H9 (cell line): ENCODE measurements around the gene TSPAN17. TPM values are rescaled to one million over a fixed set of nuclear protein-coding genes. Genes with fewer than 3 reads are reported as not detected.

ENCODE experiments used
- DNase-seq: peaks from one replicate; pipeline ENCODE4 v3.0.0-alpha.2; 2017
- H2AFZ ChIP-seq: one replicate; pipeline ENCODE4 v1.6.1; 2013; ENCODE audit warnings: mild to moderate bottlenecking, low read length, control low read depth, moderate library complexity
- H2AK5ac ChIP-seq: 2 replicates; pipeline ENCODE4 v1.6.1; 2013; ENCODE audit warnings: low read length, control low read depth, mixed read lengths; ENCODE audit not compliant: insufficient read length
- H2BK120ac ChIP-seq: one replicate; pipeline ENCODE4 v1.6.1; 2013; ENCODE audit warnings: low read depth, mild to moderate bottlenecking, low read length, control low read depth, inconsistent platforms; ENCODE audit not compliant: poor library complexity, severe bottlenecking
- H2BK12ac ChIP-seq: 2 replicates; pipeline ENCODE4 v1.6.1; 2013; ENCODE audit warnings: low read length, control low read depth, mixed read lengths, low read depth; ENCODE audit not compliant: insufficient read length
- H2BK15ac ChIP-seq: 2 replicates; pipeline ENCODE4 v1.6.1; 2013; ENCODE audit warnings: low read depth, low read length, control low read depth
- H2BK20ac ChIP-seq: one replicate; pipeline ENCODE4 v1.6.1; 2013; ENCODE audit warnings: low read depth, mild to moderate bottlenecking, low read length, control low read depth, inconsistent platforms; ENCODE audit not compliant: poor library complexity, severe bottlenecking
- H2BK5ac ChIP-seq: 2 replicates; pipeline ENCODE4 v1.6.1; 2013; ENCODE audit warnings: low read length, control low read depth, mixed read lengths; ENCODE audit not compliant: insufficient read length
- H3K14ac ChIP-seq: 2 replicates; pipeline ENCODE4 v1.6.1; 2013; ENCODE audit warnings: low read length, control low read depth; ENCODE audit not compliant: insufficient read depth
- H3K18ac ChIP-seq: 2 replicates; pipeline ENCODE4 v1.6.1; 2013; ENCODE audit warnings: low read depth, mild to moderate bottlenecking, mixed read lengths, low read length, control low read depth; ENCODE audit not compliant: insufficient read length
- H3K23ac ChIP-seq: 2 replicates; pipeline ENCODE4 v1.6.1; 2013; ENCODE audit warnings: low read length, control low read depth, mixed read lengths, low read depth; ENCODE audit not compliant: insufficient read length
- H3K23me2 ChIP-seq: 2 replicates; pipeline ENCODE4 v1.6.1; 2013; ENCODE audit warnings: low read depth, mild to moderate bottlenecking, mixed read lengths, low read length, control low read depth; ENCODE audit not compliant: insufficient read length, poor library complexity, severe bottlenecking
- H3K27ac ChIP-seq: 2 replicates; pipeline ENCODE4 v1.5.1; 2013; ENCODE audit warnings: low read length, control low read depth, mixed read lengths, low read depth; ENCODE audit not compliant: insufficient read length
- H3K27me3 ChIP-seq: 2 replicates; pipeline ENCODE4 v1.6.1; 2013; ENCODE audit warnings: low read length, control low read depth, inconsistent platforms; ENCODE audit not compliant: insufficient read depth
- H3K4ac ChIP-seq: 2 replicates; pipeline ENCODE4 v1.6.1; 2013; ENCODE audit warnings: low read depth, mild to moderate bottlenecking, control low read depth, inconsistent platforms, low read length, moderate library complexity
- H3K4me1 ChIP-seq: 2 replicates; pipeline ENCODE4 v1.6.1; 2013; ENCODE audit warnings: low read length, control low read depth, inconsistent platforms; ENCODE audit not compliant: insufficient read depth
- H3K4me2 ChIP-seq: 2 replicates; pipeline ENCODE4 v1.6.1; 2013; ENCODE audit warnings: low read length, control low read depth, mixed read lengths; ENCODE audit not compliant: insufficient read length, insufficient read depth
- H3K56ac ChIP-seq: 2 replicates; pipeline ENCODE4 v1.6.1; 2013; ENCODE audit warnings: low read depth, mild to moderate bottlenecking, mixed read lengths, low read length, control low read depth; ENCODE audit not compliant: insufficient read length
- H3K79me1 ChIP-seq: 2 replicates; pipeline ENCODE4 v1.6.1; 2013; ENCODE audit warnings: low read depth, mild to moderate bottlenecking, moderate library complexity, low read length, control low read depth, inconsistent platforms; ENCODE audit not compliant: insufficient read depth, poor library complexity, severe bottlenecking
- H3K79me2 ChIP-seq: 2 replicates; pipeline ENCODE4 v1.6.1; 2013; ENCODE audit warnings: low read length, control low read depth, inconsistent platforms; ENCODE audit not compliant: insufficient read depth
- H3K9ac ChIP-seq: 2 replicates; pipeline ENCODE4 v1.6.1; 2013; ENCODE audit warnings: low read length, control low read depth, mixed read lengths; ENCODE audit not compliant: insufficient read length; ENCODE audit errors: extremely low read depth
- H3K9me3 ChIP-seq: one replicate; pipeline ENCODE4 v1.6.1; 2013; ENCODE audit warnings: low read depth, low read length, inconsistent platforms; ENCODE audit not compliant: control insufficient read depth
- H3T11ph ChIP-seq: one replicate; pipeline ENCODE4 v1.6.1; 2013; ENCODE audit warnings: mild to moderate bottlenecking, low read length, control low read depth, inconsistent platforms
- H4K20me1 ChIP-seq: one replicate; pipeline ENCODE4 v1.6.1; 2013; ENCODE audit not compliant: control insufficient read depth, insufficient read length, insufficient read depth
- H4K5ac ChIP-seq: 2 replicates; pipeline ENCODE4 v1.6.1; 2013; ENCODE audit warnings: low read depth, mild to moderate bottlenecking, mixed read lengths, low read length, control low read depth; ENCODE audit not compliant: insufficient read length
- H4K8ac ChIP-seq: replicated peaks from 2 replicates; pipeline ENCODE4 v1.6.1; 2013; ENCODE audit warnings: low read length, control low read depth, mixed read lengths, low read depth; ENCODE audit not compliant: insufficient read length
- H4K91ac ChIP-seq: 2 replicates; pipeline ENCODE4 v1.6.1; 2013; ENCODE audit warnings: low read depth, mild to moderate bottlenecking, moderate library complexity, mixed read lengths, low read length, control low read depth; ENCODE audit not compliant: insufficient read length
- H3K27ac Mint-ChIP-seq, 3 experiments: 2 replicates in 2 of 3; 3 replicates in 1 of 3; pipeline ENCODE4 v1.8.0; 2020 to 2021; ENCODE audit warnings: mixed read lengths in 3 of 3, mild to moderate bottlenecking in 1 of 3, moderate library complexity in 1 of 3
- H3K27me3 Mint-ChIP-seq: 2 replicates; pipeline ENCODE4 v1.8.0; 2021; ENCODE audit warnings: low read depth, mild to moderate bottlenecking, moderate library complexity, mixed read lengths
- H3K36me3 Mint-ChIP-seq, 3 experiments: 2 replicates in 2 of 3; 3 replicates in 1 of 3; pipeline ENCODE4 v1.8.0; 2020 to 2021; ENCODE audit warnings: low read depth in 3 of 3, mixed read lengths in 3 of 3; ENCODE audit not compliant: insufficient read depth in 1 of 3
- H3K4me1 Mint-ChIP-seq, 2 experiments: 2 replicates each; pipeline ENCODE4 v1.8.0; 2020; ENCODE audit warnings: mixed read lengths in 2 of 2
- H3K4me3 Mint-ChIP-seq, 2 experiments: 2 replicates in 1 of 2; 3 replicates in 1 of 2; pipeline ENCODE4 v1.8.0; 2020 to 2021; ENCODE audit warnings: mild to moderate bottlenecking in 2 of 2, mixed read lengths in 2 of 2, moderate library complexity in 1 of 2
- H3K9me3 Mint-ChIP-seq, 2 experiments: 2 replicates in 1 of 2; 3 replicates in 1 of 2; pipeline ENCODE4 v1.8.0; 2020; ENCODE audit warnings: mild to moderate bottlenecking in 2 of 2, mixed read lengths in 2 of 2, moderate library complexity in 1 of 2
- WGBS: extraction: QIAGEN DNeasy Blood & Tissue Kit; methylation state at CpG from one replicate; pipeline ENCODE4 v1.1.7; 2013; ENCODE audit warnings: missing lambda C conversion rate, low lambda C conversion rate, mixed read lengths; ENCODE audit not compliant: insufficient read length; ENCODE audit errors: extremely low coverage; 5-methylcytosine and 5-hydroxymethylcytosine counted together
- total RNA-seq: library from RNA; stranded (reverse); gene quantifications from 2 replicates; pipeline ENCODE4 v1.2.1, GENCODE V29; 2021
- TF ChIP-seq, protein P1 (sequence below): fragments of 200-600 bp; sonication (generic); conservative IDR thresholded peaks from 3 replicates; pipeline ENCODE4 v1.8.0; 2021; ENCODE audit warnings: antibody characterized with exemption, mild to moderate bottlenecking

The TSPAN17 gene
- total RNA-seq, 1 experiment from 2014 or later, result 46.8 TPM

DNA sequence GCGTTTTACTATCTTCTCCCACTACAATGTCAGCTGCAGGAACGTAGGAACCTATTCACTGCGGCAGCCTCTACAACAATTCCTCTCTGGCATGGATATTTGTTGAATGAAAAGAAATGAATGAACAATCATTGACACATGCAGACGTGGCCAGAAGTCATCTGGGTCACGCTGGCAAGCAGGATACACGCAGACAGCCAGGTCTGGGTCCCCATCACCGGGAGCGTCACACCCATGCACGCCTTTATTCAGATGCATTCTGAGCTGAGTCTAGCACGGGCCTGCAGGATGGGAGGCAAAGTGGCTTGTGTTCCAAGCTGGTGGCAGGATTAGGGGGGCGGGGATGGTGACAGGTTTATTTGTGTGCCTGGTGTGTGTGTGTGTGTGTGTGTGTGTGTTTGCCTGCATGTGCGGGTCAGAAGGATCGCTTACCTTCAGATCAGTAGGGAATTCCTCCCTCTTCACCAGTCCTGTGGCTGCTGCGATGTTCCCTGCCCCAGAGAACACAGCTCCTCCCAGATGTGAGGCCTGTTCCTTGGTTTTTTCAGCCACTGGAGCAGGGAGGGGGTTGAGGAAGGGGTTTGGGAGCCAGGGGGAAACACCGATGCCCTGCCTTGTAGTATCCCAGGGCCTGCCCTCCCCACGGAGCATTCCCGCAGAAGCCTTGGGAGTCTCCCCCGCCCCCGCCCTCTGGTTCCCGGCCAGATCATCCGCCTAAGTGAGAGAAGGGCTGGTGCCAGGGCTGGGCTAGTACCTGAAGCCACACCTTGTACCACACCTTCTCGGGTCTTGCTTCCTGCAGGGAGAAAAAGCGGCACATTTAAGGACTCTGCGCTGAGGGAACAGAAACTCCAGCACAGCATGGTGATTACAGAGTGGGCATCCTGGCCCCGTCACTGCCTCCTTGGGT is 21.1 kb upstream of the TSPAN17 start:
- TF ChIP-seq, protein P1, sequence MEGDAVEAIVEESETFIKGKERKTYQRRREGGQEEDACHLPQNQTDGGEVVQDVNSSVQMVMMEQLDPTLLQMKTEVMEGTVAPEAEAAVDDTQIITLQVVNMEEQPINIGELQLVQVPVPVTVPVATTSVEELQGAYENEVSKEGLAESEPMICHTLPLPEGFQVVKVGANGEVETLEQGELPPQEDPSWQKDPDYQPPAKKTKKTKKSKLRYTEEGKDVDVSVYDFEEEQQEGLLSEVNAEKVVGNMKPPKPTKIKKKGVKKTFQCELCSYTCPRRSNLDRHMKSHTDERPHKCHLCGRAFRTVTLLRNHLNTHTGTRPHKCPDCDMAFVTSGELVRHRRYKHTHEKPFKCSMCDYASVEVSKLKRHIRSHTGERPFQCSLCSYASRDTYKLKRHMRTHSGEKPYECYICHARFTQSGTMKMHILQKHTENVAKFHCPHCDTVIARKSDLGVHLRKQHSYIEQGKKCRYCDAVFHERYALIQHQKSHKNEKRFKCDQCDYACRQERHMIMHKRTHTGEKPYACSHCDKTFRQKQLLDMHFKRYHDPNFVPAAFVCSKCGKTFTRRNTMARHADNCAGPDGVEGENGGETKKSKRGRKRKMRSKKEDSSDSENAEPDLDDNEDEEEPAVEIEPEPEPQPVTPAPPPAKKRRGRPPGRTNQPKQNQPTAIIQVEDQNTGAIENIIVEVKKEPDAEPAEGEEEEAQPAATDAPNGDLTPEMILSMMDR, result no peak
- Histone ChIP-seq H4K8ac (no peak overlapping the region), H4K5ac (no peak overlapping the region), H3K9ac (no peak overlapping the region), H3K79me2 (no peaks in the 10 kb centered on the region), H3K4me2 (no peak overlapping the region), H3K18ac (no peak overlapping the region), H3T11ph (no peak overlapping the region), H3K27ac (no peak overlapping the region), H3K79me1 (no peaks in the 10 kb centered on the region), H3K14ac (no peak overlapping the region), H3K9me3 (no peaks in the 10 kb centered on the region), H2BK120ac (no peak overlapping the region), H2BK12ac (no peak overlapping the region), H2BK20ac (no peak overlapping the region), H3K4me1 (no peaks in the 10 kb centered on the region), H2AFZ (no peak overlapping the region), H4K91ac (no peak overlapping the region), H3K23ac (no peak overlapping the region), H3K27me3 (peaks cover 2% of the 10 kb centered on the region; the same call in 1 of the 2 replicates), H2BK5ac (no peak overlapping the region), H4K20me1 (no peaks in the 10 kb centered on the region), H3K4ac (no peak overlapping the region), H2BK15ac (no peak overlapping the region), H3K23me2 (peaks cover 8% of the 10 kb centered on the region), H2AK5ac (no peak overlapping the region), H3K56ac (no peak overlapping the region)
- H3K36me3 Mint-ChIP-seq, result no peaks in the 10 kb centered on the region; a peak in 1 of 7 replicates
- H3K9me3 Mint-ChIP-seq, result no peaks in the 10 kb centered on the region; a peak in 1 of 5 replicates
- no peak for DNase-seq
- no peak overlapping the region for H3K4me3 Mint-ChIP-seq
- H3K27ac Mint-ChIP-seq, result no peak overlapping the region
- no CpG with 5 or more reads among the region's 25 CpGs for WGBS
- H3K27me3 Mint-ChIP-seq, result peaks cover 77% of the 10 kb centered on the region
- peaks cover 11 to 30% of the 10 kb centered on the region in 2 experiments for H3K4me1 Mint-ChIP-seq
